MCF 10A (cell line): ENCODE data around the gene PADI3. TPM values are rescaled to one million over a fixed set of nuclear protein-coding genes. Genes with fewer than 3 reads are reported as not detected.

ENCODE experiments used
- BruUV-seq: library from RNA; stranded (reverse); fragments of 400-500 nt; replicated peaks from 2 replicates; lab custom pipeline; 2021; lab: Mats Ljungman, UMichigan
- CTCF ChIA-PET: fragments of 300-600 bp; sonication (Branson Sonifier 250); formaldehyde crosslinking; extraction: SDS; loops from one replicate; lab custom pipeline; 2021; ENCODE audit warnings: antibody characterized with exemption, inconsistent platforms; lab: Yijun Ruan, JAX
- POLR2A ChIA-PET: fragments of 300-600, 350-650 bp; sonication (Branson Sonifier 250); formaldehyde crosslinking; extraction: SDS; loops from one replicate; lab custom pipeline; 2020; ENCODE audit warnings: antibody characterized with exemption, inconsistent platforms; lab: Yijun Ruan, JAX
- DNase-seq: peaks from one replicate; pipeline ENCODE4 v3.0.0-alpha.2; 2018; ENCODE audit not compliant: unreplicated experiment
- H3K27ac Mint-ChIP-seq: one replicate; pipeline ENCODE4 v1.8.0; 2022; ENCODE audit warnings: mild to moderate bottlenecking, low read depth, mixed read lengths; ENCODE audit not compliant: unreplicated experiment
- H3K27me3 Mint-ChIP-seq: one replicate; pipeline ENCODE4 v1.8.0; 2022; ENCODE audit warnings: mixed read lengths; ENCODE audit not compliant: insufficient read depth, unreplicated experiment
- H3K36me3 Mint-ChIP-seq: one replicate; pipeline ENCODE4 v1.8.0; 2022; ENCODE audit warnings: mild to moderate bottlenecking, moderate library complexity, mixed read lengths; ENCODE audit not compliant: insufficient read depth, unreplicated experiment
- H3K4me1 Mint-ChIP-seq: one replicate; pipeline ENCODE4 v1.8.0; 2022; ENCODE audit warnings: mixed read lengths; ENCODE audit not compliant: insufficient read depth, unreplicated experiment
- H3K4me3 Mint-ChIP-seq: one replicate; pipeline ENCODE4 v1.8.0; 2022; ENCODE audit warnings: mild to moderate bottlenecking, moderate library complexity, mixed read lengths; ENCODE audit not compliant: unreplicated experiment
- H3K9me3 Mint-ChIP-seq: one replicate; pipeline ENCODE4 v1.8.0; 2022; ENCODE audit warnings: mixed read lengths; ENCODE audit not compliant: unreplicated experiment
- intact Hi-C: fragments of 100-400 bp; cut with micrococcal nuclease; formaldehyde crosslinking; loops from 2 replicates; pipeline ENCODE4 v1.14.1; 2022
- total RNA-seq: library from RNA; stranded (reverse); gene quantifications from 2 replicates; pipeline ENCODE4 v1.2.3, GENCODE V29; 2022
- TF ChIP-seq, protein P1 (sequence below): fragments of 200-600 bp; IDR thresholded peaks from one replicate; pipeline ENCODE4 v1.8.0; 2022; ENCODE audit warnings: antibody characterized with exemption, mild to moderate bottlenecking; ENCODE audit not compliant: unreplicated experiment

The PADI3 gene
- total RNA-seq, 1 experiment from 2014 or later, result 0.12 TPM

DNA sequence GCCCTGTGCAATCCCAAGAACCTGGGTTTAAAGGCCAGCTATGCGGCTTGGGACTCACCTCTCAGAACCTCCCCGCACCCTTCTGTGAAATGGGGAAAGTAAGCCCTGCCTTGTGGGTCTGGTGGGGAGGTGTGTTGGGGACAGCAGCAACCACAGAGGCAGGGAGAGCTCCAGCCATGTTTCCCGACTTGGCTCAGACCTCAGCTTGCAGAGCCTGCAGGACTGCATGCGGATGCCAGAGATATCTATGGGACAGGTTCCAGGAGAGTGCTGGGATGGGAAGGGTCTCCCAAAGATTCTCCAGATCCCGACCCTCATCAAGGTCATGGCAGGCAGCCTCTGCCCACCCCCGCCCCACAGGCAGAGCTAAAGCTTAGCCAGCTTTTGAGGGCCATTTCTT lies 23.8 kb upstream of the PADI3 start:
- Mint-ChIP-seq H3K27ac (no peak overlapping the region), H3K4me3 (no peak overlapping the region), H3K4me1 (peaks cover 21% of the 10 kb centered on the region), H3K36me3 (no peaks in the 10 kb centered on the region), H3K9me3 (no peaks in the 10 kb centered on the region), H3K27me3 (no peaks in the 10 kb centered on the region)
- TF ChIP-seq, protein P1, sequence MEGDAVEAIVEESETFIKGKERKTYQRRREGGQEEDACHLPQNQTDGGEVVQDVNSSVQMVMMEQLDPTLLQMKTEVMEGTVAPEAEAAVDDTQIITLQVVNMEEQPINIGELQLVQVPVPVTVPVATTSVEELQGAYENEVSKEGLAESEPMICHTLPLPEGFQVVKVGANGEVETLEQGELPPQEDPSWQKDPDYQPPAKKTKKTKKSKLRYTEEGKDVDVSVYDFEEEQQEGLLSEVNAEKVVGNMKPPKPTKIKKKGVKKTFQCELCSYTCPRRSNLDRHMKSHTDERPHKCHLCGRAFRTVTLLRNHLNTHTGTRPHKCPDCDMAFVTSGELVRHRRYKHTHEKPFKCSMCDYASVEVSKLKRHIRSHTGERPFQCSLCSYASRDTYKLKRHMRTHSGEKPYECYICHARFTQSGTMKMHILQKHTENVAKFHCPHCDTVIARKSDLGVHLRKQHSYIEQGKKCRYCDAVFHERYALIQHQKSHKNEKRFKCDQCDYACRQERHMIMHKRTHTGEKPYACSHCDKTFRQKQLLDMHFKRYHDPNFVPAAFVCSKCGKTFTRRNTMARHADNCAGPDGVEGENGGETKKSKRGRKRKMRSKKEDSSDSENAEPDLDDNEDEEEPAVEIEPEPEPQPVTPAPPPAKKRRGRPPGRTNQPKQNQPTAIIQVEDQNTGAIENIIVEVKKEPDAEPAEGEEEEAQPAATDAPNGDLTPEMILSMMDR, result no peak
- DNase-seq, result no peak
- intact Hi-C loops, result no loop called here
- ChIA-PET POLR2A (interaction anchor here (0.6 to 1.4 kb wide), 3 partner anchors 10 to 305 kb away, joined by 3 to 6 read pairs (median 3); no protein-coding TSS in a partner anchor), CTCF (interaction anchor here (0.6 to 1.9 kb wide), 2 partner anchors 12 to 31 kb away, joined by 3 to 7 read pairs; no protein-coding TSS in a partner anchor)
- no TSS peak for BruUV-seq

DNA sequence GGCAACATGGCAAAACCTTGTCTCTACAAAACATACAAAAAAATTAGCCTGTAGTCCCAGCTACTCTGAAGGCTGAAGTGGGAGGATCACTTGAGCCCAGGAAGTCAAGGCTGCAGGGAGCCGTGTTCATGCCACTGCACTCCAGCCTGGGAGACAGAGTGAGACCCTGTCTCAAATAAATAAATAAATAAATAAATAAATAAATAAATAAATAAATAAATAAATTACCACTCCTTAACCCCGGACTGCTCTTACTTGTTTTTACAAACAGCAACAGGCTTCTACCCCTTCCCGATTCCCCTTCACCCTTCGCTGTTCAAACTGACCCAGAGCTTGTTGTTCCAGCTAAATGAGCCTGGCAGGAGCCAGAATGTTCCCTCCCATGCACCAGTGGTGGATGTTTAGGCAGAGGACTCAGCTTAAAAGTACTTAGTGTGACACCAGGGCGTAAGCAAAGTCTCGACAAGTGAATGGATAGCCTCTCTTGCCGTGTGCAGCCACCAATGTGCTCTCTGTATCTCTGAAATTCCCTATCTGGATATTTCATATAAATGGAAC lies 21.5 kb upstream of the PADI3 start:
- BruUV-seq, result no TSS peak
- ChIA-PET POLR2A (no interaction called here), CTCF (interaction anchor here (0.6 to 1.1 kb wide), 2 partner anchors 9 to 95 kb away, joined by 3 to 4 read pairs; no protein-coding TSS in a partner anchor)
- Mint-ChIP-seq H3K27ac (no peak overlapping the region), H3K4me3 (no peak overlapping the region), H3K36me3 (peaks cover 5% of the 10 kb centered on the region), H3K9me3 (no peaks in the 10 kb centered on the region), H3K4me1 (peaks cover 29% of the 10 kb centered on the region), H3K27me3 (no peaks in the 10 kb centered on the region)
- TF ChIP-seq, protein P1, result no peak
- DNase-seq, result no peak
- intact Hi-C loops, result no loop called here

DNA sequence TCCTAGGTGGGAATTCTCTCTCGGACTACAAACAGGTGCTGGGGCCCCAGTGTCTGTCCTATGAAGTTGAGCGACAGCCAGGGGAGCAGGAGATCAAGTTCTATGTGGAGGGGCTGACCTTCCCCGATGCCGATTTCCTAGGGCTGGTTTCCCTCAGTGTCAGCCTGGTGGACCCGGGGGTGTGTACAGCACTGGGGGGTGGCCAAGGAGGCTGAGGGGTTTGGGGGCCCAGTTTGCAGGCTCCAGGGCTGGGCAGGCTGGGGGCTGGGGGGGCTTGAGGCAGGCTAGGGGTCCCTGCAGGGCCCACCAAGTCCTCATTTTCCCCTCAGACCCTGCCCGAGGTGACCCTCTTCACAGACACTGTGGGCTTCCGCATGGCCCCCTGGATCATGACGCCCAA lies 20.3 kb upstream of the PADI3 start:
- ChIA-PET CTCF (interaction anchor here (0.8 to 1.5 kb wide), 2 partner anchors 13 to 103 kb away, joined by 3 to 4 read pairs; no protein-coding TSS in a partner anchor), POLR2A (interaction anchor here (0.5 kb wide), 1 partner anchor 130 kb away, joined by 3 read pairs; no protein-coding TSS in a partner anchor)

GRCh38 chr1:17229379-17229778 lies 19.5 kb upstream of the PADI3 start:
- POLR2A ChIA-PET, result interaction anchor here (0.5 to 0.6 kb wide), 2 partner anchors 131 to 155 kb away, joined by 3 read pairs; no protein-coding TSS in a partner anchor
- DNase-seq, result no peak
- TF ChIP-seq, protein P1, result no peak
- CTCF ChIA-PET, result interaction anchor here (0.8 to 1.5 kb wide), 2 partner anchors 14 to 104 kb away, joined by 3 to 4 read pairs; no protein-coding TSS in a partner anchor
- Mint-ChIP-seq H3K27me3 (no peaks in the 10 kb centered on the region), H3K9me3 (no peaks in the 10 kb centered on the region), H3K4me3 (no peak overlapping the region), H3K4me1 (peaks cover 46% of the 10 kb centered on the region), H3K27ac (no peak overlapping the region), H3K36me3 (peaks cover 5% of the 10 kb centered on the region)
- no TSS peak for BruUV-seq
- intact Hi-C loops, result no loop called here

More for the DNA sequence above, 20.3 kb upstream of the PADI3 start:
- intact Hi-C loops, result no loop called here
- peaks cover 41% of the 10 kb centered on the region for H3K4me1 Mint-ChIP-seq
- H3K9me3 Mint-ChIP-seq, result no peaks in the 10 kb centered on the region
- H3K4me3 Mint-ChIP-seq, result no peak overlapping the region
- no peak overlapping the region for H3K27ac Mint-ChIP-seq
- H3K36me3 Mint-ChIP-seq, result peaks cover 5% of the 10 kb centered on the region
- no TSS peak for BruUV-seq
- no peak for DNase-seq
- H3K27me3 Mint-ChIP-seq, result no peaks in the 10 kb centered on the region
- TF ChIP-seq, protein P1, result no peak
